Fibroblast of mammary gland (primary cell): ENCODE measurements around the gene PRKCB.

Experiments used
- DNase-seq: peaks from one replicate; pipeline ENCODE4 v3.0.0-alpha.2; 2010; ENCODE audit warnings: low read depth
- H3K4me3 ChIP-seq: 2 replicates; pipeline ENCODE4 v1.5.1; 2011; ENCODE audit warnings: low read depth, mild to moderate bottlenecking, low read length, moderate library complexity; ENCODE audit not compliant: control insufficient read depth
- TF ChIP-seq, protein P1 (sequence below): conservative IDR thresholded peaks from 2 replicates; pipeline ENCODE4 v1.5.1; 2011; ENCODE audit warnings: low read depth, low read length, inconsistent platforms; ENCODE audit not compliant: control insufficient read depth, insufficient read depth

Gene PRKCB

DNA sequence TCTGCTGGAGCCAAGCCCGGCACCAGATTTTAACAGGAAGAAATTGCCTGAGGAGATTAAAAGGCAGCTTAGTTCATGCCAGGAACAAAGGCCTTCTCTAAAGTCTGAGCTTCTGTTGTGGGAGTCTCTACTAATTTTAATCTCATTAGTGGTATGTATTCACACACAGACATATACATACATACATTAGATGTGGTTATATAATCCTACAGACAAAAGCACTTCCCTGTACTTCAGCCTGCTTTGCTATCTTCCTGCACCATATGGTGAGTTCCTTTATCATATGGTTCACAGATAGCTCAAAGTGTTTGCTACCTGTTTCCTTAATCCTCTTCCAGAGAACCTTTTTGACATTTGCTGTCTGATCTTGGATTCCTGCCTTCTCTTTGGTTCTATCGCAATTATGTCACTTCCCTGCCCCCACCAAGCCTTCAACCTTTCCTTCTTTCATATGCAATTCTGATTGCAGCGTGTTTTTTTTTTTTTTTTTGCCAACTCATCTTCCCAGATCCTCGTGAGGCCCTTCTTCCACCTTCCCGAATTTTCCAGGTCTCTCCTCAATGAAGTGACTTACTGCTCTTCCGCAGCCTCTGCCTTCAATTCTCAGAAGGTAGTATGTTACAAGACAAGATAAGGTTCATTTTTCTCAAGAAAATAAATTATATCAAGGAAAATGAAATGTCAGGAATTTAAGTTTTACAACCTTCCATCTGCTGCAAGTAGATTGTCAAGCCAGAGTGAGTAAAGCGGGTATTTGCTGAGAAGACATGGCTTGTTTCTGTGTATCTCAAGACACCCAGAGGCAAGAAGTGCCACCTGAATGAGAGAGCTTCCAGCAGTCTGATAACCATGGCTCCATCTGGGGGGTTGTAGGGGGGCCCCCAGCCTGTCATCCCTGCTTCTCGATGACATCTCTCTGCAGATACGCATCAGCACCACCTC lies 300.1 kb downstream of the PRKCB start:
- no peak overlapping the region for H3K4me3 ChIP-seq
- TF ChIP-seq, protein P1, sequence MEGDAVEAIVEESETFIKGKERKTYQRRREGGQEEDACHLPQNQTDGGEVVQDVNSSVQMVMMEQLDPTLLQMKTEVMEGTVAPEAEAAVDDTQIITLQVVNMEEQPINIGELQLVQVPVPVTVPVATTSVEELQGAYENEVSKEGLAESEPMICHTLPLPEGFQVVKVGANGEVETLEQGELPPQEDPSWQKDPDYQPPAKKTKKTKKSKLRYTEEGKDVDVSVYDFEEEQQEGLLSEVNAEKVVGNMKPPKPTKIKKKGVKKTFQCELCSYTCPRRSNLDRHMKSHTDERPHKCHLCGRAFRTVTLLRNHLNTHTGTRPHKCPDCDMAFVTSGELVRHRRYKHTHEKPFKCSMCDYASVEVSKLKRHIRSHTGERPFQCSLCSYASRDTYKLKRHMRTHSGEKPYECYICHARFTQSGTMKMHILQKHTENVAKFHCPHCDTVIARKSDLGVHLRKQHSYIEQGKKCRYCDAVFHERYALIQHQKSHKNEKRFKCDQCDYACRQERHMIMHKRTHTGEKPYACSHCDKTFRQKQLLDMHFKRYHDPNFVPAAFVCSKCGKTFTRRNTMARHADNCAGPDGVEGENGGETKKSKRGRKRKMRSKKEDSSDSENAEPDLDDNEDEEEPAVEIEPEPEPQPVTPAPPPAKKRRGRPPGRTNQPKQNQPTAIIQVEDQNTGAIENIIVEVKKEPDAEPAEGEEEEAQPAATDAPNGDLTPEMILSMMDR, result no peak
- DNase-seq, result no peak

DNA sequence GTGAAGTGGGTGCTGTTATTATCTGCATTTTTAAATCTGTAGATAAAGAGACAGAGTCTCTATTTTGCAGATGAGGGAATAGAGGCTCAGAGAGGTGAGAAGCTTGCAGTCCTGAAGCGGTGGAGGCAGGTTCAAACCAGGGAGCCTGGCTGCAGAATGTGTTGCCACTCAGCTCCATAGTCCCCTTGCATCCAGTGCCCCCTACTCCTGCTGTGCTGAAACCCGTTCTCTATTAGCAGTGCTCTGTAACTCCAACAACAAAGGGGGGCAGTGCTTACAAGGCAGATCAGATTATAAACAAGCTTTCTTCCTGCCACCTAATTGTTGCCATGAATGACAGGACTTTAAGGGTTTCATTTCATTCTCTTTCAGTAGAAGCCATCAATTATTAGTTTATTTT lies 302.2 kb downstream of the PRKCB start:
- no peak for DNase-seq
- H3K4me3 ChIP-seq, result no peak overlapping the region
- TF ChIP-seq, protein P1, result no peak

DNA sequence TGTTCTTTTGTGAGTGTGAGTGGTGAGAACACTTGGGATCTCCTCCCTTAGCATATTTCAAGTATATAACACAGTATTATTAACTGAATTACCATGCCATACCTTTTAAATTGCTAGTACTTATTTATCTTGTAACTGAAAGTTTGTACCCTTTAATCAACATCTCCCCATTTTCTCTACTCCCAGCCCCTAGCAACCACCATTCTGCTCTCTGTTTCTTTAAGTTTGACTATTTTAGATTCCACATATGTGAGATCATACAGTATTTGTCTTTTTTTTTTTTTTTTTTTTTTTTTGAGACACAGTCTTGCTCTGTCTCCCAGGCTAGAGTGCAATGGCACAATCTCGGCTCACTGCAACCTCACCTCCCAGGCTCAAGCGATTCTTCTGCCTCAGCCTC lies 302.8 kb downstream of the PRKCB start:
- TF ChIP-seq, protein P1, result no peak
- no peak for DNase-seq
- H3K4me3 ChIP-seq, result no peak overlapping the region

DNA sequence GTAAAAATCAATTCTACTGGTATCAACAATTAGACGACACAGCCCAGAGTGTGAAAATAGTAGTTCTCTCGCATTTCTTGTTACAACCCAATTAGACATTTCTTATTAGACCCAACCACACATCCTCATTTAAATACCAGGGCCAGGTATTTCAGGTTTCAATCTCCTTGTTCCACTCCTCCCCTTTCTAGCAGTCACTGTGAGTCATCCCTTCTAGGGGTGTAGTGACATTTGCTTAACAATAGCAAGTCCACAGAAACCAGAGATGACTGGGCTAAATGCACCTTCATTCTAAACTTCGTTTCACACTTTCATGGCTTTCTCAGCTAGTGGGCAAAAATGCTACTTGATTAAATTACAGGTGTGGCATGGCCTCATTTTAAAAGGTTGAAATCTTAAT lies 303.5 kb downstream of the PRKCB start:
- TF ChIP-seq, protein P1, result no peak
- H3K4me3 ChIP-seq, result no peak overlapping the region
- DNase-seq, result no peak

DNA sequence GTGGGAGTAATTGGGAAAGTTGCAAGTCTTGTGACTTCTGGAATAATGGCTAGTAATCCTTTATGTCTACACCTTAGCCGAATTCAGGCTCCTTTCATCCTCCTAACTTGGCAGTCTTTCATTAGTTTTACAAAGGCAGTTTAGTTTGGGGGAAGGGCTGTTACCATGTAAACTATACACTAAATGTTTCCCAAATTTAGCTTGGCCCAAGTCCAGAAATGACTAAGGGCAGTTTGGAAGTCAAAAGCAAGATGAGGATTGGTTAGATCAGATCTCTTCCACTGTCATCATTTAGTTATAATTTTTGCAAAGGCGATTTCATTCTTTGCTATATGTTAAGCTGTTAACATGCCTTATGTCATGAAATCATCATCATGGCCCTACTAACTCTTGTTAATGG lies 304.9 kb downstream of the PRKCB start:
- TF ChIP-seq, protein P1, result no peak
- no peak for DNase-seq
- H3K4me3 ChIP-seq, result no peak overlapping the region

DNA sequence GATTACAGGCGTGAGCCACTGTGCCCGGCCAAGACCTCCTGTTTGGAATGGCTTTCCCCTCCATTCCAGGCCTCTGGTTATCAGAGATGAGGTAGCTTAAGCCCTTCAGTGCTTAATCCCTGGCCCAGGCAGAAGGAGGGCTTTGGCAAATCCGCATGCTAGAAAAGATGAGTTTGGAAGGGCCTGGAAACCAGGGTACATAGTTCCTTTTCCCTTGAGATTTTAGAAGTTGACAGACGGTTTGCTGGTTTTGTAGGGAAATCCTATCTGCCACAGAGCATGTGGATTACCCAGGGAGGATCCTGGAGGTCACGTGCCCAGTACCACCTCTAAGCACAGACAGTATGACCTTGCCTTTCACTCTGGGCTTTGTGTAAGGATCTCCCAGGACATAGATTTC lies 305.7 kb downstream of the PRKCB start:
- TF ChIP-seq, protein P1, result no peak
- H3K4me3 ChIP-seq, result no peak overlapping the region
- no peak for DNase-seq
